SK-N-SH (cell line): ENCODE results near the gene SPACA9. TPM values are rescaled to one million over a fixed set of nuclear protein-coding genes. Genes with fewer than 3 reads are reported as not detected.

Experiments
- CTCF ChIA-PET: fragments of 300-600, 350-600 bp; formaldehyde crosslinking; extraction: SDS; loops from one replicate; lab custom pipeline; 2021; lab: Yijun Ruan, JAX
- POLR2A ChIA-PET: fragments of 350-600 bp; sonication (Branson Sonifier 250); formaldehyde crosslinking; extraction: SDS; loops from one replicate; lab custom pipeline; 2020; ENCODE audit warnings: antibody characterized with exemption, inconsistent platforms; lab: Yijun Ruan, JAX
- DNase-seq: peaks from one replicate; pipeline ENCODE4 v3.0.0; 2012
- H2AFZ ChIP-seq: fragments of 200-600 bp; sonication (generic); 2 replicates; pipeline ENCODE4 v1.8.1; 2016; ENCODE audit warnings: antibody characterized with exemption, mild to moderate bottlenecking, low read depth
- H3F3A ChIP-seq: fragments of 200-600 bp; sonication (generic); replicated peaks from 2 replicates; pipeline ENCODE3; 2016; ENCODE audit warnings: antibody characterized with exemption, mild to moderate bottlenecking; ENCODE audit not compliant: insufficient read depth
- H3K27ac ChIP-seq, 2 experiments: fragments of 200-500 bp in 1 of 2; fragments of 200-600 bp in 1 of 2; sonication (Bioruptor generic) in 1 of 2; sonication (generic), shearing (Covaris generic) in 1 of 2; 2 replicates each; pipeline versions ENCODE4 v1.5.1 to v1.6.1; 2014 to 2016; ENCODE audit warnings: low read depth in 2 of 2, inconsistent platforms in 1 of 2, low read length in 1 of 2, mild to moderate bottlenecking in 1 of 2, mixed read lengths in 1 of 2
- H3K27me3 ChIP-seq: fragments of 200-600 bp; sonication (generic), shearing (Covaris generic); 2 replicates; pipeline ENCODE4 v1.6.1; 2016; ENCODE audit warnings: mixed run types; ENCODE audit not compliant: insufficient read depth
- H3K36me3 ChIP-seq, 2 experiments: fragments of 200-500 bp in 1 of 2; fragments of 200-600 bp in 1 of 2; sonication (Bioruptor generic) in 1 of 2; sonication (generic) in 1 of 2; replicated peaks in 1 of 2; 2 replicates each; pipeline versions ENCODE3 to v1.5.1; 2014 to 2016; ENCODE audit warnings: low read length in 1 of 2, mild to moderate bottlenecking in 1 of 2; ENCODE audit not compliant: insufficient read depth in 2 of 2, control insufficient read depth in 1 of 2
- H3K4me1 ChIP-seq, 2 experiments: fragments of 200-500 bp in 1 of 2; fragments of 200-600 bp in 1 of 2; sonication (Bioruptor generic) in 1 of 2; sonication (generic), shearing (Covaris generic) in 1 of 2; 2 replicates each; pipeline versions ENCODE4 v1.5.1 to v1.6.1; 2014 to 2016; ENCODE audit warnings: low read depth in 1 of 2, low read length in 1 of 2, mixed run types in 1 of 2; ENCODE audit not compliant: insufficient read depth in 2 of 2, control insufficient read depth in 1 of 2
- H3K4me2 ChIP-seq: fragments of 200-600 bp; sonication (generic), shearing (Covaris generic); 2 replicates; pipeline ENCODE4 v1.6.1; 2017; ENCODE audit warnings: mixed run types
- H3K4me3 ChIP-seq, 2 experiments: fragments of 200-500 bp in 1 of 2; fragments of 200-600 bp in 1 of 2; sonication (Bioruptor generic) in 1 of 2; sonication (generic), shearing (Covaris generic) in 1 of 2; 2 replicates each; pipeline versions ENCODE4 v1.5.1 to v1.8.1; 2014 to 2016; ENCODE audit warnings: low read depth in 2 of 2, inconsistent platforms in 1 of 2, low read length in 1 of 2, mild to moderate bottlenecking in 1 of 2, mixed read lengths in 1 of 2, moderate library complexity in 1 of 2
- H3K79me2 ChIP-seq: fragments of 200-600 bp; sonication (generic); 2 replicates; pipeline ENCODE4 v1.8.1; 2017; ENCODE audit warnings: mild to moderate bottlenecking; ENCODE audit not compliant: insufficient read depth
- H3K9ac ChIP-seq: fragments of 200-600 bp; sonication (generic); 2 replicates; pipeline ENCODE4 v1.6.1; 2017; ENCODE audit warnings: mixed run types
- H3K9me2 ChIP-seq: fragments of 200-600 bp; sonication (generic); 2 replicates; pipeline ENCODE4 v1.6.1; 2017; ENCODE audit warnings: mixed run types
- H3K9me3 ChIP-seq: fragments of 200-600 bp; sonication (generic); 2 replicates; pipeline ENCODE4 v1.6.1; 2017; ENCODE audit warnings: mixed run types, mild to moderate bottlenecking, moderate library complexity
- H4K20me1 ChIP-seq: fragments of 200-600 bp; sonication (generic); 2 replicates; pipeline ENCODE4 v1.6.1; 2017; ENCODE audit warnings: mild to moderate bottlenecking, mixed run types; ENCODE audit not compliant: insufficient read depth
- ELF1 ChIP-seq: IDR thresholded peaks from 2 replicates; pipeline ENCODE4 v1.4.0; 2012
- EZH2phosphoT487 ChIP-seq: fragments of 200-600 bp; sonication (generic); IDR thresholded peaks from 2 replicates; pipeline ENCODE4 v1.6.1; 2017; ENCODE audit warnings: low read depth, mixed run types, mild to moderate bottlenecking, antibody characterized with exemption, moderate library complexity, borderline replicate concordance
- FOSL2 ChIP-seq: IDR thresholded peaks from 2 replicates; pipeline ENCODE4 v1.4.0; 2012; ENCODE audit warnings: low read depth, mild to moderate bottlenecking, moderate library complexity, borderline replicate concordance
- GATA2 ChIP-seq: sonication (generic); formaldehyde crosslinking; IDR thresholded peaks from 2 replicates; pipeline ENCODE4 v1.5.0; 2020; ENCODE audit warnings: mild to moderate bottlenecking, missing genetic modification reagents
- JUND ChIP-seq: IDR thresholded peaks from 2 replicates; pipeline ENCODE4 v1.4.0; 2012
- MEF2A ChIP-seq: IDR thresholded peaks from 2 replicates; pipeline ENCODE4 v1.4.0; 2012; ENCODE audit warnings: low read depth, borderline replicate concordance
- NFIC ChIP-seq: IDR thresholded peaks from 2 replicates; pipeline ENCODE4 v1.4.0; 2012; ENCODE audit warnings: borderline replicate concordance
- RAD21 ChIP-seq: IDR thresholded peaks from 2 replicates; pipeline ENCODE4 v1.6.1; 2012; ENCODE audit warnings: mild to moderate bottlenecking, low read length
- RFX5 ChIP-seq: IDR thresholded peaks from 2 replicates; pipeline ENCODE4 v1.6.1; 2012; ENCODE audit warnings: mild to moderate bottlenecking, improper control_type of control experiment, low read length
- TCF12 ChIP-seq: IDR thresholded peaks from 2 replicates; pipeline ENCODE4 v1.4.0; 2012
- YY1 ChIP-seq: IDR thresholded peaks from 2 replicates; pipeline ENCODE4 v1.4.0; 2012; ENCODE audit warnings: low read depth, mild to moderate bottlenecking
- WGBS: methylation state at CpG from one replicate; pipeline ENCODE4 v1.1.6; 2017; ENCODE audit warnings: low lambda C conversion rate; 5-methylcytosine and 5-hydroxymethylcytosine counted together
- polyA plus RNA-seq, 3 experiments: library from polyadenylated mRNA; depleted of rRNA; stranded (reverse); fragments of >200 nt; gene quantifications; 2 replicates each; pipeline ENCODE4 v1.2.3, GENCODE V29; 2012
- TF ChIP-seq, protein P1 (sequence below): IDR thresholded peaks from 2 replicates; pipeline ENCODE4 v1.4.0; 2012; ENCODE audit warnings: low read depth, borderline replicate concordance
- TF ChIP-seq, protein P2 (sequence below): IDR thresholded peaks from 2 replicates; pipeline ENCODE4 v1.6.1; 2012; ENCODE audit warnings: mild to moderate bottlenecking, low read depth, low read length, moderate library complexity
- TF ChIP-seq, protein P3 (sequence below): IDR thresholded peaks from 2 replicates; pipeline ENCODE4 v1.4.0; 2012; ENCODE audit warnings: low read depth
- TF ChIP-seq, protein P4 (sequence below): fragments of 200-600 bp; sonication (generic); IDR thresholded peaks from 2 replicates; pipeline ENCODE4 v1.6.1; 2017; ENCODE audit warnings: antibody characterized with exemption, mild to moderate bottlenecking, moderate library complexity
- TF ChIP-seq, protein P5 (sequence below): fragments of 150-350 bp; IDR thresholded peaks from 2 replicates; pipeline ENCODE4 v1.6.1; 2016; ENCODE audit warnings: mild to moderate bottlenecking, low read depth, low read length

The SPACA9 gene
- polyA plus RNA-seq, 1 of the 3 experiments (the other 2 are of a cell fraction): 9.8 TPM

DNA sequence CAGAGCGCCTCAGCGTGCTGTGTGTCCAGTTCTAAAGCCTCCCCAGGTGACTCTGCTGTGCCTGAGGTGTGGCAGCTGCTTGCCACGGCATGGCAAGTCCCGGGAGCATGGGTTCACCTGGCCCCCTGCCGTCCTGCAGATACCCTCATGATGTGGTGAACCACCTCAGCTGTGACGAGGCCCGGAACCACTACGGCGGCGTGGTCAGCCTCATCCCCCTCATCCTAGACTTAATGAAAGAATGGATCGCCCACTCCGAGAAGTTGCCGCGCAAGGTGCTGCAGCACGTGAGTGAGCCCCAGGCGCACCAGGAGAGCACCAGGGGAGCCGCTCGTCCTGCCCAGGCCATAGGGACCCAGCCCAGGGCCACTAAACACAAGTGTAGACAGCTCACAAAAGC, 9.5 kb downstream of the SPACA9 start:
- Histone ChIP-seq H3K27me3 (no peaks in the 10 kb centered on the region), H3K27ac (no peak overlapping the region), H3K9me3 (no peaks in the 10 kb centered on the region), H4K20me1 (no peaks in the 10 kb centered on the region), H3K36me3 (peaks cover 0 to 9% of the 10 kb centered on the region in 2 experiments), H3K9me2 (no peaks in the 10 kb centered on the region), H3K9ac (no peak overlapping the region), H3K4me2 (no peak overlapping the region), H3K79me2 (no peaks in the 10 kb centered on the region), H3F3A (no peaks in the 10 kb centered on the region), H2AFZ (no peak overlapping the region), H3K4me1 (no peaks in the 10 kb centered on the region), H3K4me3 (no peak overlapping the region)
- DNase-seq: no peak
- TF ChIP-seq, protein P1, sequence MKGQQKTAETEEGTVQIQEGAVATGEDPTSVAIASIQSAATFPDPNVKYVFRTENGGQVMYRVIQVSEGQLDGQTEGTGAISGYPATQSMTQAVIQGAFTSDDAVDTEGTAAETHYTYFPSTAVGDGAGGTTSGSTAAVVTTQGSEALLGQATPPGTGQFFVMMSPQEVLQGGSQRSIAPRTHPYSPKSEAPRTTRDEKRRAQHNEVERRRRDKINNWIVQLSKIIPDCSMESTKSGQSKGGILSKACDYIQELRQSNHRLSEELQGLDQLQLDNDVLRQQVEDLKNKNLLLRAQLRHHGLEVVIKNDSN: no peak
- TF ChIP-seq, protein P2, sequence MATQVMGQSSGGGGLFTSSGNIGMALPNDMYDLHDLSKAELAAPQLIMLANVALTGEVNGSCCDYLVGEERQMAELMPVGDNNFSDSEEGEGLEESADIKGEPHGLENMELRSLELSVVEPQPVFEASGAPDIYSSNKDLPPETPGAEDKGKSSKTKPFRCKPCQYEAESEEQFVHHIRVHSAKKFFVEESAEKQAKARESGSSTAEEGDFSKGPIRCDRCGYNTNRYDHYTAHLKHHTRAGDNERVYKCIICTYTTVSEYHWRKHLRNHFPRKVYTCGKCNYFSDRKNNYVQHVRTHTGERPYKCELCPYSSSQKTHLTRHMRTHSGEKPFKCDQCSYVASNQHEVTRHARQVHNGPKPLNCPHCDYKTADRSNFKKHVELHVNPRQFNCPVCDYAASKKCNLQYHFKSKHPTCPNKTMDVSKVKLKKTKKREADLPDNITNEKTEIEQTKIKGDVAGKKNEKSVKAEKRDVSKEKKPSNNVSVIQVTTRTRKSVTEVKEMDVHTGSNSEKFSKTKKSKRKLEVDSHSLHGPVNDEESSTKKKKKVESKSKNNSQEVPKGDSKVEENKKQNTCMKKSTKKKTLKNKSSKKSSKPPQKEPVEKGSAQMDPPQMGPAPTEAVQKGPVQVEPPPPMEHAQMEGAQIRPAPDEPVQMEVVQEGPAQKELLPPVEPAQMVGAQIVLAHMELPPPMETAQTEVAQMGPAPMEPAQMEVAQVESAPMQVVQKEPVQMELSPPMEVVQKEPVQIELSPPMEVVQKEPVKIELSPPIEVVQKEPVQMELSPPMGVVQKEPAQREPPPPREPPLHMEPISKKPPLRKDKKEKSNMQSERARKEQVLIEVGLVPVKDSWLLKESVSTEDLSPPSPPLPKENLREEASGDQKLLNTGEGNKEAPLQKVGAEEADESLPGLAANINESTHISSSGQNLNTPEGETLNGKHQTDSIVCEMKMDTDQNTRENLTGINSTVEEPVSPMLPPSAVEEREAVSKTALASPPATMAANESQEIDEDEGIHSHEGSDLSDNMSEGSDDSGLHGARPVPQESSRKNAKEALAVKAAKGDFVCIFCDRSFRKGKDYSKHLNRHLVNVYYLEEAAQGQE: no peak
- TF ChIP-seq ELF1: no peak
- no peak for TF ChIP-seq EZH2phosphoT487
- no peak for TF ChIP-seq RFX5
- TF ChIP-seq GATA2 (CRISPR knock-in tag): no peak
- TF ChIP-seq, protein P3, sequence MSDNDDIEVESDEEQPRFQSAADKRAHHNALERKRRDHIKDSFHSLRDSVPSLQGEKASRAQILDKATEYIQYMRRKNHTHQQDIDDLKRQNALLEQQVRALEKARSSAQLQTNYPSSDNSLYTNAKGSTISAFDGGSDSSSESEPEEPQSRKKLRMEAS: no peak
- no peak for TF ChIP-seq YY1
- WGBS: 94% methylated on average over 14 of the region's 18 CpGs
- POLR2A ChIA-PET: no interaction called here
- CTCF ChIA-PET: interaction anchor here (1.2 kb wide), 1 partner anchor 14 kb away, joined by 7 read pairs; no protein-coding TSS in a partner anchor

DNA sequence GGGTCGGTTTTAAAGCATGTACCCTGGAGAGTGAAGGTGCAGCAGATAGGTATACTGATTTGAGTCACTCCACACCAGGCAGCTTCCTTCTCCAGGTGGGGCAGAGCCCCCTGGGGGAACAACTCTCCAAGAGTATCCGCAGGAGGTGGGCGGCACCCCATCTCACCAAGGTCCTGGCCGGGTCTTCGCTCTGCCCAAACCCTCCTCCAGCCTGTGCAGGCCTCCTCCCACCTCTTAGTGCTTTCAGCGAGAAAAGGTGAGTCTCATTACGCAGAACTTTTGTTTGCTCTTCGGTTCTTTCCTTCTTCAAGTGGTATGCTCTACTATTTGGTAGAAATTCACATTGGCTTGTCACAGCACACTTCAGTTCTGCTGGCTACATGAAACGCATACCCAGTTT, 13.7 kb downstream of the SPACA9 start:
- DNase-seq: no peak
- TF ChIP-seq YY1 (no peak), MEF2A (no peak), GATA2 (CRISPR knock-in tag) (no peak), NFIC (no peak), FOSL2 (no peak), RAD21 (no peak), TCF12 (no peak), RFX5 (no peak), JUND (no peak)
- TF ChIP-seq, protein P2: no peak
- TF ChIP-seq, protein P4, sequence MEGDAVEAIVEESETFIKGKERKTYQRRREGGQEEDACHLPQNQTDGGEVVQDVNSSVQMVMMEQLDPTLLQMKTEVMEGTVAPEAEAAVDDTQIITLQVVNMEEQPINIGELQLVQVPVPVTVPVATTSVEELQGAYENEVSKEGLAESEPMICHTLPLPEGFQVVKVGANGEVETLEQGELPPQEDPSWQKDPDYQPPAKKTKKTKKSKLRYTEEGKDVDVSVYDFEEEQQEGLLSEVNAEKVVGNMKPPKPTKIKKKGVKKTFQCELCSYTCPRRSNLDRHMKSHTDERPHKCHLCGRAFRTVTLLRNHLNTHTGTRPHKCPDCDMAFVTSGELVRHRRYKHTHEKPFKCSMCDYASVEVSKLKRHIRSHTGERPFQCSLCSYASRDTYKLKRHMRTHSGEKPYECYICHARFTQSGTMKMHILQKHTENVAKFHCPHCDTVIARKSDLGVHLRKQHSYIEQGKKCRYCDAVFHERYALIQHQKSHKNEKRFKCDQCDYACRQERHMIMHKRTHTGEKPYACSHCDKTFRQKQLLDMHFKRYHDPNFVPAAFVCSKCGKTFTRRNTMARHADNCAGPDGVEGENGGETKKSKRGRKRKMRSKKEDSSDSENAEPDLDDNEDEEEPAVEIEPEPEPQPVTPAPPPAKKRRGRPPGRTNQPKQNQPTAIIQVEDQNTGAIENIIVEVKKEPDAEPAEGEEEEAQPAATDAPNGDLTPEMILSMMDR: no peak
- TF ChIP-seq, protein P5, sequence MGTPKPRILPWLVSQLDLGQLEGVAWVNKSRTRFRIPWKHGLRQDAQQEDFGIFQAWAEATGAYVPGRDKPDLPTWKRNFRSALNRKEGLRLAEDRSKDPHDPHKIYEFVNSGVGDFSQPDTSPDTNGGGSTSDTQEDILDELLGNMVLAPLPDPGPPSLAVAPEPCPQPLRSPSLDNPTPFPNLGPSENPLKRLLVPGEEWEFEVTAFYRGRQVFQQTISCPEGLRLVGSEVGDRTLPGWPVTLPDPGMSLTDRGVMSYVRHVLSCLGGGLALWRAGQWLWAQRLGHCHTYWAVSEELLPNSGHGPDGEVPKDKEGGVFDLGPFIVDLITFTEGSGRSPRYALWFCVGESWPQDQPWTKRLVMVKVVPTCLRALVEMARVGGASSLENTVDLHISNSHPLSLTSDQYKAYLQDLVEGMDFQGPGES: no peak

More for the DNA sequence above, 13.7 kb downstream of the SPACA9 start:
- Histone ChIP-seq H3K9ac (no peak overlapping the region), H4K20me1 (no peaks in the 10 kb centered on the region), H3K4me1 (no peaks in the 10 kb centered on the region), H2AFZ (no peak overlapping the region), H3K79me2 (no peaks in the 10 kb centered on the region), H3K9me2 (no peaks in the 10 kb centered on the region), H3K27me3 (no peaks in the 10 kb centered on the region), H3K4me3 (no peak overlapping the region), H3K9me3 (no peaks in the 10 kb centered on the region), H3F3A (no peaks in the 10 kb centered on the region), H3K4me2 (no peak overlapping the region), H3K27ac (no peak overlapping the region), H3K36me3 (peaks cover 14 to 44% of the 10 kb centered on the region in 2 experiments)
- CTCF ChIA-PET: interaction anchor here (5.2 kb wide), 1 partner anchor 10 kb away, joined by 30 read pairs; no protein-coding TSS in a partner anchor
- 91% methylated on average over 9 of the region's 9 CpGs for WGBS
- POLR2A ChIA-PET: interaction anchor here (1.0 kb wide), 1 partner anchor 14 kb away, joined by 3 read pairs; the partner anchor contains the start of gene SPACA9
